ENCODE data around the gene ZRANB2. TPM values are rescaled to one million over a fixed set of nuclear protein-coding genes. Genes with fewer than 3 reads are reported as not detected.
A peak's percentile ranks its signal among the peaks of the same experiment; 100 is the strongest.

The ZRANB2 gene
- total RNA-seq, 1 donor: 56.9 TPM

DNA sequence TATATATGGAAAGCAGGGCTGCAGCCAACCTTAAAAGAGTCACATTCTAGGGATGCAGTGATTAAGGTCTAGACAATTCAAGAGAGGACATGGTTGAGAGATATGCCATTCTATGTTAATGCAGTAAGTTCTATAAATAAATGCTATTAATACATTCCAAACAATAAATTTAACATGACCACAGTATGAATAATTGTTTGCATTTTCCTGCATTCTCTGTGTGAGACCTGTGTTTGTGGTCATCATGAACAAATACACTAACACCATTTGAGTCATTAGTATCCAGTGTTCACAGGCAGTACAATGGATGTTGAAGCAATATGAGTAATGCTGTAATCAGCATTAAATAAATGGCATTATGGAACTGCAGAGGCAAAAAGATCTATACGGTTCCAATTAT lies 5.5 kb upstream of the ZRANB2 start:
- Histone ChIP-seq H3K4me1 (ENCODE audit: insufficient read depth, low read length) (peaks cover 3% of the 10 kb centered on the region), H3K9me3 (ENCODE audit: low read depth, low read length) (no peaks in the 10 kb centered on the region), H3K4me3 (ENCODE audit: low read length) (no peak overlapping the region), H3K27me3 (ENCODE audit: insufficient read depth, low read length) (peaks cover 14% of the 10 kb centered on the region)

DNA sequence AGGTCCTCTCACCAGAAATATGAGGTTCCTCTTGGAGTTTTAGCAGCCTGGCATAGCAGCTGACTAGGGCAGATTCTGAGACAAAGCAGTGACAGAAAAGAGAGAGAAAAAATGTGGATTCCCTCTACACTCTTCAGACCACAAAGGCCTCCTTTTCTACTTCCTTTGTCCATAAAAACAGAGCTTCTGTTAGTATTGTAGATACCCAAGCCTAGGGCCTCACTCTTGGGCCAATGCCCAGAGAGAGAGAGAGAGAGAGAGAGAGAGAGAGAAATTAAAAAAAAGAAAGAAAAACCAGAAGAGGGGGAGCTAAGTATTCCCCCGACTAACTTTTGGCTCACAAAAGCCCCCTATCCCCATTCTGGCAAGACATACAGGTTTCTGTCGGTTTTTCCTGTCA lies 2.4 kb upstream of the ZRANB2 start:
- peaks cover 14% of the 10 kb centered on the region for H3K27me3 ChIP-seq (ENCODE audit: insufficient read depth, low read length)
- H3K9me3 ChIP-seq (ENCODE audit: low read depth, low read length): no peaks in the 10 kb centered on the region
- H3K4me1 ChIP-seq (ENCODE audit: insufficient read depth, low read length): peaks cover 8% of the 10 kb centered on the region
- H3K4me3 ChIP-seq (ENCODE audit: low read length): no peak overlapping the region

DNA sequence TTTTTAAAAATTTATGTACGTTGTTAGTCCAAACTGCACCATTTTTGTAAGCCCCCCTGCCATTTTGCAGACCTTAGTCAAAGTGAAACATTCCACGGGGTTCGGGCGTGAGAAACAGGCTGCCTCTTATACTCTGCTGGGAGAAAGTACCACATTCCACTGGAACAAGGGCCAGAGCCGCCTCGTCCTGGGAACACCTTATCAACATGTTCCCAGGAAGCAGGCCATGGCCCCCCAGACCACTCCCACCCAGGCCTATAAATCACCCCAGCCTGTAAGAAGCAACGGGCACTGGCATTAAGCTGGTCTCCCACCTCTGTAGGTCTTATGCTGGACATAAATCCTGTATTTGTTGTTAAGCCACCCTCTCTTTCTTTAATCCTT lies 854 bp upstream of the ZRANB2 start:
- peaks cover 8% of the 10 kb centered on the region for H3K4me1 ChIP-seq (ENCODE audit: insufficient read depth, low read length)
- no peaks in the 10 kb centered on the region for H3K9me3 ChIP-seq (ENCODE audit: low read depth, low read length)
- peaks cover 14% of the 10 kb centered on the region for H3K27me3 ChIP-seq (ENCODE audit: insufficient read depth, low read length)
- H3K4me3 ChIP-seq (ENCODE audit: low read length): peak overlapping the region; percentile 67

DNA sequence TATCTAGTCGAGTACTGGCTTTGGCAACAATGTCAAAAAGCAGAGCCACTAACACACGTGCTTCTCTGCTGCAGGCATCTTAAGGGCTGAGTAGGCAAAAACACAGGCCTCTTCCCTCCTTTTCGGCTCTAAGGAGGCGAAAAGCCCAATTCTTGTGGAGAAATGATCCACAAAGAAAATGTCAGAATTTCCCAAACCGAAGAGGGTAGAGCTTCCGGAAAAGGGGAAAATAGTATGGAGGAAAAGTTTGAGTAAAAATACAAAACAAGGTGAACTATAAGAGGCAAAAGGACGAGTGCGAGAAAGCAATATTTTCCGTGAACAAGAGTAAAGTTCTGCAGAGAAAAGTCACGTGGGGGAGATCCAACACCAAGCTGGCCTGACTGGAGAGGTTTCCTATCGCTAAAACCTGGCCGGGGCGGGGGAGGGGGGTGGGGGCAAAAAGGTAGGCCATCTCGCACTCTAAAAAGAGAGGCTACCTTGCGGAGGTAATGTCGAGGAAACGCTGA lies 551 bp downstream of the ZRANB2 start:
- Histone ChIP-seq H3K4me1 (ENCODE audit: insufficient read depth, low read length) (peaks cover 8% of the 10 kb centered on the region), H3K9me3 (ENCODE audit: low read depth, low read length) (no peaks in the 10 kb centered on the region), H3K4me3 (ENCODE audit: low read length) (peak overlapping the region; percentile 67), H3K27me3 (ENCODE audit: insufficient read depth, low read length) (peaks cover 9% of the 10 kb centered on the region)

DNA sequence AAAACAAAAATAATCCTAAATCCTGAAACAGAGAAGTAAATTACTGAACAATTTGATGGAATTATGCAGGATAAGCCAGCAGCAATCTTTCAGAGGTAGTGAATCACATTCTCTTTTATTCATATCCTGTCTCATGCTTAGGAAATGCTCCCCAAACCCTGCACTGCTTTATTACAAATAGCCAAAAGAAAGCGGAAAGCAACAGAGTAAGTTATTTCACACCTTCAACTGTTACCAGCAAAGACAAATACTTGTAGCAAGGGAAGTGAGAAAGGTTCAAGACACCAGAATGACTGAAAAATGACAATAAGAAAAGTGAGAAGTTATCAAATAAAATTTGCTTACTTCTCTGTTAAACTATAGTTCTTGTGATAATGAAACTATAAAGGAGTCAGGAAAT lies 6.2 kb downstream of the ZRANB2 start:
- H3K27me3 ChIP-seq (ENCODE audit: insufficient read depth, low read length): no peaks in the 10 kb centered on the region
- H3K4me1 ChIP-seq (ENCODE audit: insufficient read depth, low read length): no peaks in the 10 kb centered on the region
- H3K9me3 ChIP-seq (ENCODE audit: low read depth, low read length): no peaks in the 10 kb centered on the region
- H3K4me3 ChIP-seq (ENCODE audit: low read length): no peak overlapping the region

DNA sequence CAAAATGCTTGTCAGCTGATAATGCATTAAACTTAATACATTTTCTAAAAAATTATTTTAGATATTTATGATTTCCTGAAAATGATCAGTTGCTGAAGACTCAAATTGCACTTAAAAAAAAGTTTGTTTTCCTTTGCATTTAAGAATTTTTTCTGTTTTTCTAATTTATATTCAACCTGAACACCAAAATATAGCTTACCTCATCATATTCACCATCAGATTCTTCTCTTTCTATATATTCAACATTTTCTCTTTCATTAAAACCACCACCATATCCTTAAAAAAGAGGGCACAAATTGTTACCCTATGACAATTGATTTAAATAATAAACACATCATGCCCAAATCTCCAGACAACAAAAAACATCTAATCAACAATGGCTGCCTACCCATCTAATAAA lies 8.6 kb downstream of the ZRANB2 start:
- H3K4me1 ChIP-seq (ENCODE audit: insufficient read depth, low read length): peaks cover 4% of the 10 kb centered on the region
- H3K9me3 ChIP-seq (ENCODE audit: low read depth, low read length): no peaks in the 10 kb centered on the region
- no peak overlapping the region for H3K4me3 ChIP-seq (ENCODE audit: low read length)
- no peaks in the 10 kb centered on the region for H3K27me3 ChIP-seq (ENCODE audit: insufficient read depth, low read length)

DNA sequence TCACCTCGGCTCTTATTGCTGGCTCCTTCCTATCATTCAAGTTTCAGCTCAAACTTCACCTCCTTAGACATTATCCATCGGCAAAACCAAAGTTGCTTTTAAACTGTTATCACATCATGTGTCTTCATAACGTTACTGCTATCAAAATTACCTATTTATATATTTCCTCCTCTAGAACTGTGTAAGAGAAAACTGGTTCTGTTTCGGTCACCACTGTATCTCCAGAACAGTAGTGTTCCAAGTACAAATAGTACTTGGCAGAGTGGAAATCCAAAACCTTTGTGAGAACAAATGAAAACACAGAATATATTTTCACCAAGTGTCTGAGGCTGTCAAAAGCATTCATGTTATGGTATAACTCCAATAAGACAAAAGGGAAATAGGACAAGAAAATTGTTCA lies 9.1 kb downstream of the ZRANB2 start:
- H3K27me3 ChIP-seq (ENCODE audit: insufficient read depth, low read length): no peaks in the 10 kb centered on the region
- H3K4me3 ChIP-seq (ENCODE audit: low read length): no peak overlapping the region
- peaks cover 4% of the 10 kb centered on the region for H3K4me1 ChIP-seq (ENCODE audit: insufficient read depth, low read length)

DNA sequence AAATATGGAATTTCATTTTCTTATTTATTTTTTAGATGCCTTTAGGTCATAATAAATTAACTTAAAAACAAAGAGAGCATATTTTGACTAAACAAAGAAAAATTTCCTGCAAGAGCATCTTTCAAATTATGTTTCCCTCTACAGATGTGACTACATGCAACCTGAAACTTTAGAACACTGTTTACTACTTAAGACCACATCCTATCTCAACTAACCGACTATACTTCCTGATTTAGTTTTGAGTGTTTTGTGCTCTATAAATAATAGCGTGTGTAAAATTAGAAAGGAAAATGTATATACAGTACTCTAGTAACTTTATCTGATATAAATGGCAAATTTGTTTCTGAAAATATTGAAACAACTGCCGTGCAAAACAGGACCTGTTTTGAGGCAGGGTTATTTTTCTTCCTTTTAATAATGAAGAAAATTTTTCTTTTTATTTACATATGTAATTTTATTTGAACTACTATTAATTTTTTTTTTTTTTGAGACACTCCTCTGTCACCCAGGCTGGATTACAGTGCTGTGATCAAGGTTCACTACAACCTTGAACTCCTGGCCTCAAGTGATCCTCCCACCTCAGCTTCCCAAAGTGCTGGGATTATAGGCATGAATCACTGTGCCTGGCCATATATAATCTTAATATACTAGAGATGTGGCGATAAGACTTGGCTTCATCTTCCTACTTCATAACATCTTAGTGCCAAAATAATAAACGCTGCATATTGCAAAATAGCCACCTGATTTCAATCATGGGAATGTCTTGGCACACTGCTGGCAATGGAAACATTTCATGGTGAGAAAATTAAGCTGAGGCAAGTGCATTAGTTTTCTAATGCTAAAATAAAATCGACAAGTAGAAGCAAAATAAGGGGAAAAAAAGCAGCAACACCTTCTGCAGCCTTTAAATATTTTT lies 12.3 kb downstream of the ZRANB2 start:
- Histone ChIP-seq H3K27me3 (ENCODE audit: insufficient read depth, low read length) (no peaks in the 10 kb centered on the region), H3K4me3 (ENCODE audit: low read length) (no peak overlapping the region), H3K9me3 (ENCODE audit: low read depth, low read length) (no peaks in the 10 kb centered on the region), H3K4me1 (ENCODE audit: insufficient read depth, low read length) (peaks cover 4% of the 10 kb centered on the region)

More for the DNA sequence above, 9.1 kb downstream of the ZRANB2 start:
- no peaks in the 10 kb centered on the region for H3K9me3 ChIP-seq (ENCODE audit: low read depth, low read length)

DNA sequence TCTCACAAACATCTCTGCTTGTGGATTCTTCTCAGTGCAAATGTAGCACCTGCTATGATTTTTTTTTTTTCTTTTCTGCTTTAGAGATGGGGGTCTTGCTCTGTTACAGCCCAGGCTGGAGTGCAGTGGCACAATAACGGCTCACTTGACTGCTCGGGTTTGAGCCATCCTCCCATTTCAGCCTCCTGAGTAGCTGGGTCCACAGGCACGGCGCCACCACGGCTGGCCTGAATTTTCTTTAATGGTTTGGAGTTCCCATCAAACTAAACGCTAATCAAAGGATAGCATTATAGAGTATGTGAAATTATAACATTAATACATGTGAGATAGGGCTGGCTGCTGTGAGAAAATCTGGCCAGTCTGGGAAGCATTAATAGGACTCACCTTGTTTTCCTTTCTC lies 26.0 kb downstream of the ZRANB2 start:
- no peaks in the 10 kb centered on the region for H3K9me3 ChIP-seq (ENCODE audit: low read depth, low read length)
- H3K4me1 ChIP-seq (ENCODE audit: insufficient read depth, low read length): no peaks in the 10 kb centered on the region
- peaks cover 2% of the 10 kb centered on the region for H3K27me3 ChIP-seq (ENCODE audit: insufficient read depth, low read length)
- H3K4me3 ChIP-seq (ENCODE audit: low read length): no peak overlapping the region

DNA sequence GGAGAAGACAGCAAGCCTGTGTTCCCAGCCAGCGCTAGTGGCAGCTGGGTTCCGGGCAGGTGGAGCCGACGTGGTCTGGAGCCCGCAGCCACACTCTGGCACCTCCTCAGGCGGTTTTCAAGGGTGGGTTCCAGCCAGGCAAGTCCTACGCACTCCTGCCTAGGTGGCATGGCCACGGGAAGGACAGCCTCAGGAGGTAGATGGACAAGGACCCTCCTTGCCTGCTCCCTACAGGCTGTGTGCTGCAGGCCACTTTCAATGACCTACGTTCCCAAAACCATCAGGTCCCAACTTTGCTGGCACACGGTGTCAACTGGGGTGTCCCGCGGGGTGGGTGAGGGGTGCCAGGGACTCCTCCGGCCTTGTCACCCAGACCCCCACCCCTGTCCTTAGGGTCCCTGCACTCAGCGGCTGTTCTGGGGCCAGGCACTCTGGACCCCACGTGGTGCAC lies 26.5 kb downstream of the ZRANB2 start:
- no peak overlapping the region for H3K4me3 ChIP-seq (ENCODE audit: low read length)
- H3K4me1 ChIP-seq (ENCODE audit: insufficient read depth, low read length): no peaks in the 10 kb centered on the region
- H3K9me3 ChIP-seq (ENCODE audit: low read depth, low read length): no peaks in the 10 kb centered on the region
- peaks cover 6% of the 10 kb centered on the region for H3K27me3 ChIP-seq (ENCODE audit: insufficient read depth, low read length)

DNA sequence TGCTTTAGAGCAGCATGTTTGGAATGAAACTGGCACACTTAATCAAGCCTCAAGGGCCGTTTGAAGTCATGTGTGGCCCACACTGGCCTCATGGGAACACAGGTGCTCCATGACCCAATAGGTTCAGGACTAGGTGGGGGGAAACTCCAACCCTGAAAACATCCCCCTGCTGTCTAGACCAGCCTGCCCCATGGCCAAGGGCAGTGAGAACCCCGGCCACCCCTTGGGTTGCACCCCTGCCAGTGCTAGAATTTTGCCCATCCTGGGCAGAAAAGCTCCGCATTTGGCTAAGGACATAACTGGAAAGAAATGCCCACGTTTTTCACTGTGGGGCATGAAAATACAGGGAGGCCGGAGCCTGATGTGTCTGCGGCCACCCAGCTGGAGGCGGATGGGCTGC lies 27.1 kb downstream of the ZRANB2 start:
- Histone ChIP-seq H3K4me3 (ENCODE audit: low read length) (no peak overlapping the region), H3K27me3 (ENCODE audit: insufficient read depth, low read length) (peaks cover 12% of the 10 kb centered on the region), H3K4me1 (ENCODE audit: insufficient read depth, low read length) (no peaks in the 10 kb centered on the region), H3K9me3 (ENCODE audit: low read depth, low read length) (no peaks in the 10 kb centered on the region)

DNA sequence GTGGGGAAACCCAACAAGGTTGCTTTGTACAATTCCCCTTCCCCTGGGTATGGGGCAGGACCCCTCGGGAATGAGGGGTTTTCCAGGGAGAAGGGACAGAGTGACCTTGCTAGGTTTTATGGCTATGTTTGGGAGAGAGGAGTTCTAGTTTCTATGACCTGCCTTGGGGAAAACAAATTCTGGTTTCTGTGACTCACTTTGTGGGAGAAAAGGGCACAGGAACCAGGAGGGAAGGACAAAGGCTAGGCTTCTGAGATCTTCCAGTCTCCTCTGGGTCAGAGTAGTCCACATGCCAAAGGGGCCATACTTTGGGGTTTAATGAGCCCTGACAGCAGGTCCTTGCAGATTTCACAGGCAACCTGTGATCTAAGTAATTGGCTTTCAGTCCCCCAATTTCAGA lies 27.7 kb downstream of the ZRANB2 start:
- no peaks in the 10 kb centered on the region for H3K9me3 ChIP-seq (ENCODE audit: low read depth, low read length)
- no peak overlapping the region for H3K4me3 ChIP-seq (ENCODE audit: low read length)
- H3K4me1 ChIP-seq (ENCODE audit: insufficient read depth, low read length): no peaks in the 10 kb centered on the region
- peaks cover 18% of the 10 kb centered on the region for H3K27me3 ChIP-seq (ENCODE audit: insufficient read depth, low read length)

DNA sequence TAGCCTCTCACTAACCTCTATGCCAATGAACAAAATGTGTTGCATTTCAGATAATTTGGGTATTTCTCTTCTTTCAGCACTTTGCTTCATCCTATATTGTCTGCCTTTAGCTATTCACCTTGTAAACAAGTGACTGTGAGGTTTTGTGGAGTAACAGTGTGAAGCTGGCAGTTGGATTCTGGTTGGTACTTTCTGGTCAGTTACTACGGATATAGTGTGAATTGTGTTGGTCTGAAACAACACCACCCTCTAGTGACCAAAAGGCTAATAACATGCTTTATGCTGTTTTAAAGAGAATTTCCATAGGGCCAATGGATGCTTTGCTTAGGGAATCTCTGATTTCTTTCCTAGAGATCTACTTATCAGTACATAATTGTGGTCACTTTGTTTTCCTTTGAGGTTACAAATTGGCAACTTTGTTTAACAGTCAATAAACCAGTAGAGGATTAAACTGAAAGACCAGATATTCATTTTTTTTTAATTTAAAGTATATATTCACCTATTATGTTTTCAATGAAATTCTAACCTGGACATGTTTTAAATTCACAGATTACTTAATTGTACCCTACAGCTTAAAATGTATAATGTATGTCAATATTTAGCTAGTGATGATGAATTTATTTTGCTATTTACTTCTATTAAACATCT lies 30.8 kb downstream of the ZRANB2 start:
- Histone ChIP-seq H3K27me3 (ENCODE audit: insufficient read depth, low read length) (peaks cover 45% of the 10 kb centered on the region), H3K4me1 (ENCODE audit: insufficient read depth, low read length) (peaks cover 20% of the 10 kb centered on the region)

DNA sequence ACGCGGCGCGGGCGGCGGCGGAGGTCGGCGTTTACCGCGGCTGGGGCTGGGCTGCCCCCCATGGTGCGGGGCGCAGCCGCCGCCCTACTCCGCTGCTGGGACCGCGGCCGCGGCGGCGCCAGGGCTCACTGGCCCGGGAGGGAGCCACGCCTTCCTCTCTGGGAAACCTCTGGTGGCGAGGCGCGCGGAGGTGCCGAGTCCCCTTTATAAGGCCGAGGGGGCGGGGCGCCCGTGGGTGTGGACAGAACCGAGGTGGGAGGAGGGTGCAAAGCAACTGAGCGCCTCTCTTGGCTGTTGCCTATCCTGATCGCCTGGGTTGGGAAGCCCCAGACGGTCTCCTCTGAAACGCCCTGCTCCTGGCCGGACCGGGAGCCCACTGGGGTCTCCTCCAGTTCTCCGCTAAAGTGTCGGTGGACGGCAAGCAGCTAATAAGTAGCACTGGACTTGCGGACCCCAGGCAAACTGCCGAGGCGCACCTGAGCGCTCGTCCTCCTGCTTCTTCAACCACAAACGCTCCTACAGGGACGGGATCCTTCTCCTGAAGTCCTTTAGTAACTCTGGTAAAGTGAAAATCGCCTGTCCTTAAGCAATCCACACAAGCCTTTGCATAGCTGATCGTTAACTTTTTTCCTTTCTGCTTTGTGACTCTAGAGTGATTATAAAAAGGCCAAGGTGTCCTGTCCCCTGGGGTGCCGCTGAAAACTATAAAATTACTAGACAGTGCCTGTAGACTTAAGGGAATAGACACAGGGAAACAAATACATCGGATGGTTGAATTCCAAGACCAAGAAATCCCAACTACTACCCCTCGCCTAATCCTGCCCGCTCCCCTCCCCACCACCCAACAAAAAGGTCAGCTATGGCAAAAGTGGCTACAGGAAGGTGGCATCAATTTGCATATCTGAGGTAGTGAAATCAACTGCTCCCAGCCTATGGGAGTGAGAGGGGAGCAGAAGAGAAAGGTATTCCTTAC lies 32.9 kb downstream of the ZRANB2 start, which contains the start of gene PTGER3:
Gene PTGER3 (minus strand): TSS at position 182 of the 973 bp plus-strand sequence. CDS start 239 bp downstream, outside the sequence.
- Histone ChIP-seq H3K4me3 (ENCODE audit: low read length) (peak within 1 kb of the TSS; percentile 28), H3K9me3 (ENCODE audit: low read depth, low read length) (no peaks in the 10 kb centered on the region), H3K27me3 (ENCODE audit: insufficient read depth, low read length) (peaks cover 55% of the 10 kb centered on the region), H3K4me1 (ENCODE audit: insufficient read depth, low read length) (peaks cover 20% of the 10 kb centered on the region)

More for the DNA sequence above, 30.8 kb downstream of the ZRANB2 start:
- H3K9me3 ChIP-seq (ENCODE audit: low read depth, low read length): no peaks in the 10 kb centered on the region
- no peak overlapping the region for H3K4me3 ChIP-seq (ENCODE audit: low read length)

All from mononuclear cell (primary cell).